ENCODE measurements around the gene BACH2.

Gene BACH2

DNA sequence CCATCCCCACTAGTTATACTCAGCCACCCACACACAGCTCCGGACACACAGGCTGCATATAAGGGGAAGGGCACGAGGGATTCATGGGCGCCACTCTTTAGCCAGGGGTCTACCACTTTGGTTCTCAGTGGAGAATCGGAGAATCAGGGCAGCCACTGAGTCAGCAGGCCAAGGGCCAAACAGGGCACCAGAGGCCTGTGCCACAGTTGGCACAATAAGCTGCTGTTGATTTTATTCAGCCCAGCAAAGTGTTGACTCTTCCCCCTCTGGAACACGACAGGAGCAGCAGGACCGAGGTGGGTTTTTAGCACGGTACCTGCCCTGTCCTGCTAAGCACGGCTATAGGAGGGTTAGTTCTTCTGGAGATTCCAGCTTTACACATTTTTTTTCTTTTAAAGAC lies 354.0 kb downstream of the BACH2 start:
- H3K27ac ChIP-seq = no peak overlapping the region
- TF ChIP-seq ZFX (IDR thresholded peaks at IDR 0.05) = no peak
- TF ChIP-seq, protein P1, sequence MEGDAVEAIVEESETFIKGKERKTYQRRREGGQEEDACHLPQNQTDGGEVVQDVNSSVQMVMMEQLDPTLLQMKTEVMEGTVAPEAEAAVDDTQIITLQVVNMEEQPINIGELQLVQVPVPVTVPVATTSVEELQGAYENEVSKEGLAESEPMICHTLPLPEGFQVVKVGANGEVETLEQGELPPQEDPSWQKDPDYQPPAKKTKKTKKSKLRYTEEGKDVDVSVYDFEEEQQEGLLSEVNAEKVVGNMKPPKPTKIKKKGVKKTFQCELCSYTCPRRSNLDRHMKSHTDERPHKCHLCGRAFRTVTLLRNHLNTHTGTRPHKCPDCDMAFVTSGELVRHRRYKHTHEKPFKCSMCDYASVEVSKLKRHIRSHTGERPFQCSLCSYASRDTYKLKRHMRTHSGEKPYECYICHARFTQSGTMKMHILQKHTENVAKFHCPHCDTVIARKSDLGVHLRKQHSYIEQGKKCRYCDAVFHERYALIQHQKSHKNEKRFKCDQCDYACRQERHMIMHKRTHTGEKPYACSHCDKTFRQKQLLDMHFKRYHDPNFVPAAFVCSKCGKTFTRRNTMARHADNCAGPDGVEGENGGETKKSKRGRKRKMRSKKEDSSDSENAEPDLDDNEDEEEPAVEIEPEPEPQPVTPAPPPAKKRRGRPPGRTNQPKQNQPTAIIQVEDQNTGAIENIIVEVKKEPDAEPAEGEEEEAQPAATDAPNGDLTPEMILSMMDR (conservative IDR thresholded peaks at IDR 0.05) = no peak

DNA sequence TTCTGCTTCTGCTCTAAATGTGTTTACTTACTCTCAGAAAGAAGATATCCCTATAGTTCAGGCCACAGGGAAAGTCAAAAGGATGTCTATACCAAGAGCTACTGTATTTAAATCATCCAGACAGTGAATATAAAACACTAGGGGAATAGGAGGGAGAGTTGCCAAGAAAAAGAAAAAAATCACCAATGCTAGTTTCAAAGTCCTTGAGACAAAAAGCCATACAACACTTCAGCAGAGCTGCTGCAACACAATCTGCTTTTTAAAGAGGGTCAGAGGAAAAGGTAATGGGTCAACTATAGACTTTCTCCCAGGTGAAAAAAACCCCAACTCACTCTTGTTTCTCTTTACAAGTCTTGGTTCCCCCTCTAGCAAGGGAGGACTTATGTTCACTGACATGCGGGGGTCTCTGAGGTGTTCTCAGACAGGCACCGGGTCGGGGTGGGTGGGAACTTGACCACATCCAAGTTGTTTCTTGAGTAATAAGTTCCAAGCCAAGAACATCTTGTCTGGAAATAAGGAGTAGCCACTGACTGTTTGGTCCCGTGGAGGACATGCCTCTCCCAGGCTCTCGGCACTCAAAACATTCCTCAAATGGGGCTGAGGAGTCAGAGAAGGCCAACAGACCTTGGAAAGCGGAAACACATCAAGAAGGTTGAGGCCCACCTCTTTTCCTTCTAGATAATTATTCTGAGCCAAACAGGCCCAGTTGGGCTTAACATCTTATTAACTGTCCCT lies 354.7 kb downstream of the BACH2 start:
- TF ChIP-seq, protein P1 (conservative IDR thresholded peaks at IDR 0.05) = no peak
- no peak for TF ChIP-seq ZFX (IDR thresholded peaks at IDR 0.05)
- H3K27ac ChIP-seq = no peak overlapping the region

DNA sequence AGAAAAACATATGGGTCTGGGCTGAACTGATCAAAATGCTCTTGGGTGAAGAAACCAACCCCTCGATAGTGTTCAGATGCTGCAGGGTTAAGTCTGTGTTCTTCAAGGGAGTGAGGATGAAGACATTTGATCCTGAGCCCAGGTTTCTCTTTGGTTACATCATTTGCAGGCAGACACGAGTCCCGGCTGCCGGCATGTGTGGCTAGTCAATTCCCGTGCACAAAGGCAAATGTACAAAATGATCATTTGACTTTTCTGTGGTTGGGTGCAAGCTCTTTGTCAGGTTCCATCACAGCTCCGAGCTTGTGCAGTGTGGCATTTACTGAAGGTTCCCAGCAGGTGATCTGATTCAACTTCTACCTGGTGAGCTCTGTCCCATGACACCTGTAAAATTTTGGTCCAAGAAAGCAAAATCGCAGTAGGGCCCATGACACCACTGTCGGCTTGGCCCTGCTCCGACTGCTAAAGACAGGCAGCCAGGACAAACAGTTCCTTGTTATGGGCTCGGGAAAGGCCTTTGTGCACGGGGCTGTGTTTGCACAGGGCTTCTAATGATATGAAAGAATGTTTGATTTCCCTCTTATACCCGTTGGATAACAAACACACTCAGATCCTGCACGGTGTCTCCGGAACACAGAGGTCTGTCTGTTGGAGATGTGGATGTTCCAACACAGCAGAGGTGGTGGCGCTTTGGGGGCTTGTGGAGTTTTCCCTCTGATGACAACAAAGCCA lies 355.4 kb downstream of the BACH2 start:
- peak overlapping the region; percentile 33 for H3K27ac ChIP-seq

DNA sequence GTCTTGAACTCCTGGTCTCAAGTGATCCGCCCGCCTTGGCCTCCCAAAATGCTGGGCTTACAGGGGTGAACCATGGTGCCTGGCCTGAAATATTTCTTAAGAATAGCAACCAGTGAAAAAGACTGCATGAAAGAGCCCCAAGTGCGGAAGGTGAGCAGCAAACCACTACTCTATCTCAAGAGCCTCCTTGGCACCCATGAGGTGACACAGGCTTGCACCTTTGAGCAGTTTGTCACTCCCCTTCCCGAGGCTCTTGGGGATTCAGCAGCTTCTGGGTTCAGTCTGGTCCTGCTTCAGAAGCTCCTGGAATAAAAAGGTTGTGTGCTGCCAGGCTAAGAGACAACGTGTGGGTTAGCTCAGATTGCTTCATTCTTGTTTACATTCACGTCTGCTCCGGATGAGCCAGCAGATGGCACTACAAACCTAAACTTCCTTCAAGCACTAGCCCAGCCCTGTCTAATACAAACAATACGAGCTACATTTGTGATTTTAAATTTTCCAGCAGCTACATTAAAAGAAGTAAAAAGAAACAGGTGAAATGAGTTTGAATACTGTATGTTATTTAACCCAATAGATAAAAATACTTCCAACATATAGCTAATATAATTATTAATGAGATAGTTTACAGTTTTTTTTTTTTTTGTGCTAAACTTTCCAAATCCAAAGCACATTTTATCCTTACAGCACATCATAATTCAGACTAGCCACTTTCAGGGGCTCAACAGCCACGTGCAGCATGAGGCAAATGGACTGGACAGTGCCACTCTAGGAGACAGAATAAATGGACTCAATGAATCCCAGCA lies 356.2 kb downstream of the BACH2 start:
- H3K27ac ChIP-seq = peak overlapping the region; percentile 33
- no peak for TF ChIP-seq ZFX (IDR thresholded peaks at IDR 0.05)
- TF ChIP-seq, protein P1 (conservative IDR thresholded peaks at IDR 0.05) = peak; percentile 48

More for the DNA sequence above, 355.4 kb downstream of the BACH2 start:
- TF ChIP-seq, protein P1 (conservative IDR thresholded peaks at IDR 0.05) = no peak
- no peak for TF ChIP-seq ZFX (IDR thresholded peaks at IDR 0.05)

DNA sequence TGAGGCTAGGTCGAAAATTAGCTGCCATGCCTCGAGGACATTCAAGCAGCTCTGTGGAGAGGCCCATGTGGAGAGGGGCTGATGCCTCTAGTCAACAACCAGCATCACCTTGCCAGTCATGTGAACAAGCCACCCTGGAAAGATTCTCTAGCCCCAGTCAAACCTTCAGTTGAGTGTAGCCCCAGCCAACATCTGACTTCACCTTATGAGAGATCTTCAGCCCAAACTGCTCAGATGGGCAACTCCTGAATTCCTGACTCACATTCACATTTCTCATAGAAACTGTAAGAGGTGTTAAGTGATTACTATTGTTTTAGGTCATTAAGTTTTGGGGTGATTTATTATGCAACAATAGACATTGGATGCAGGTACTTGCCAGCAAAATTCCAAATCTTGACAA lies 357.5 kb downstream of the BACH2 start:
- H3K27ac ChIP-seq = no peak overlapping the region
- TF ChIP-seq ZFX (IDR thresholded peaks at IDR 0.05) = no peak
- TF ChIP-seq, protein P1 (conservative IDR thresholded peaks at IDR 0.05) = no peak

DNA sequence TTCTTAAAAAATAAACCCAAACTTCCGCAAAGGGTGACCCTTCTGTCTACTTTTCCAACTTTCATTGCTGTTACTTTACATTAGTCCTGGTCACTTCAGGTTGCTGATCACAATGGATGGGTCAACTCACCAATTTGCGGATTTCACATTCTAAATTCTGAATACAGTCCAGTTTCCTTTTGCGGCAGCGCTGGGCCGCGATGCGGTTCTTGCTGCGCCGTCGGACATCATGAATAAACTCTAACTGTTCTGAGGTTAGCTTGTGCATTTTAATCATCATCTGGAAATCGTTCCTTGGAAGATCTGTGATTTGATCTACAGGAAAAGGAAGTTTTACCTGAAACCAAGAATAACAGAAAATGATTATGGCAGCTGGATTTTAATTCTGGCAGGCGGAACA lies 358.6 kb downstream of the BACH2 start:
- TF ChIP-seq ZFX (IDR thresholded peaks at IDR 0.05) = no peak
- TF ChIP-seq, protein P1 (conservative IDR thresholded peaks at IDR 0.05) = no peak
- no peak overlapping the region for H3K27ac ChIP-seq

Data from C4-2B (cell line).